ENCODE results near the gene PRDX3. TPM values are rescaled to one million over a fixed set of nuclear protein-coding genes. Genes with fewer than 3 reads are reported as not detected.

PRDX3 gene
- total RNA-seq, 1 donor from 2014 or later: 92.8 TPM

DNA sequence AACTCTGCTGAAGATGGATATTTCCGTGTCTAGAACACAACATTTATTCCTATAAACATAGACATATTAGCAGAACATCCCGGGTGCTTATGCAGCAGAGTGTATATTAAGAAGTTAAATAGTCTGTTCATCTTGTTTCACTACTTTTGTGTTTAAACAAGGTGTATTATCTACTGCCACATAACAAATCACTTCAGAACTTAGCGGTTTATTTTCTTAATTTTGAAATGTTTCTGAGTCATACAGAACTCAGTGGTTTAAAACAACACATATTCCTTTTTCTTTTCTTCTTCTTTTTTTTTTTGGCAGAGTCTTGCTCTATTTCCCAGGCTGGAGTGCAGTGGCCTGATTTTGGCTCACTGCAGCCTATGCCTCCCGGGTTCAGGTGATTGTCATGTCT is 48.9 kb downstream of the PRDX3 start:
- no peak for DNase-seq

DNA sequence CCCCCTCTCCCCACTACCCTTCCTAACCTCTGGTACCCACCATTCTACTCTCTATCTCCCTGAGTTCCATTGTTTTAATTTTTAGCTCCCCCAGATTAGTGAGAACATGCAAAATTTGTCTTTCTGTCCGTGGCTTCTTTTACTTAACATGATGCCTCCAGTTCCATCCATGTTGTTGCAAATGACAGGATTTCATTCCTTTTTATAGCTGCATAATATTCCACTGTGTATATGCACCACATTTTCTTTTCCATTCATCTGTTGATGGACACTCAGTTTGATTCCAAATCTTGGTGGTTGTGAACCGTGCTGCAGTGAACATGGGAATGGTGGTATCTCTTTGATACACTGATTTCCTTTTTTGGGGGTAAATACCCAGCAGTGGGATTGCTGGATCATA is 52.7 kb downstream of the PRDX3 start:
- no peak for DNase-seq

DNA sequence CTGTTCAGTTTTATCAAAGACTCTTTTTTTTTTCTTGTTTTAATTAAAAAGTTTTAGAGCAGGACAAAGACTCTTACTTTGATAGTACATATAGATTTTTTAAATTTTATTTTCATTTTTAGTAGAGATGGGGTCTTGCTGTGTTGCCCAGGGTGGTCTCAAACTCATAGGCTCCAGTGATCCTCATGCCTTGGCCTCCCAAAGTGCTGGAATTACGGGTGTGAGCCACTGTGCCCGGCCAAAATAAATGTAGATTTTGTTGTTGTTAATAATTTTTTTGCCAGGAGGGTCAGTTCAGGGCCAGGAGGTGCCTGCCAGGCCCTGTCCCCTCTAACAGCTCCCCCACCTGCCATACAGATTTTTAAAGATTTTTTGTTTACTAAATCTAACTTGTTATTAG is 57.7 kb downstream of the PRDX3 start:
- DNase-seq: no peak

DNA sequence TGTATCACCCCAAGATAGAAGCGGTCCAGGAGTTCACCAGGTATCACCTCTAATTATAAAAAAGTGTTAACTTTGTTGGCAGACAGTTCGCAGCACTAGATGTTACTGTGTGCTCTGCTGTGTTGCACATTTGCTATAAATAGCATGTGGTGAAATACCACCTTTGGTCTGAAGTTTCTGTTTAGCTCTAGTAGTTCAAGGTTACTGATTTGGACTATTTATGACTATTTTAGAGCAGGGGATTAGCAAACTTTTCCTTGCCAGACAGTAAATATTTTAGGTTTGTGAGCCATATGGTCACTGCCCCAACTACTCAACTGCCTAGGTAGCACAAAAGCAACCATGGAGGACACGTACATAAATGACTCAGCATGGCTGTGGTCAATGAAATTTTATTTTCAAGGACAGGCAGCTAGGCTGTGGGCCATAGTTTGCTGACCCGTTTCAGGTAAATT is 58.2 kb downstream of the PRDX3 start:
- DNase-seq: no peak

DNA sequence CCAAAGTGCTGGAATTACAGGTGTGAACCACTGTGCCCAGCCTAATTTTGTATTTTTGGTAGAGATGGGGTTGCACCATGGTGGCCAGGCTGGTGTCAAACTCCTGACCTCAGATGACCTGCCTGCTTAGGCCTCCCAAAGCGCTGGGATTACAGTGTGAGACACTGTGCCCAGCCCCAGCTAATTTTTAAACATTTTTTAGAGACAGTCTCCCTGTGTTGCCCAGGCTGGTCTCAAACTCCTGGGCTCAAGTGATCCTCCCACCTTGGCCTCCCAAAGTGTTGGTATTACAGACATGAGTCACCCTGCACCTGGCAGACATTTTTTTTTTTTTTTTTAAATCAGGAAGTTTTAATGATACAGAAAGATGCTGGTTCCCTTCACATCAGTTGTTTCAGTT is 59.2 kb downstream of the PRDX3 start:
- no peak for DNase-seq

DNA sequence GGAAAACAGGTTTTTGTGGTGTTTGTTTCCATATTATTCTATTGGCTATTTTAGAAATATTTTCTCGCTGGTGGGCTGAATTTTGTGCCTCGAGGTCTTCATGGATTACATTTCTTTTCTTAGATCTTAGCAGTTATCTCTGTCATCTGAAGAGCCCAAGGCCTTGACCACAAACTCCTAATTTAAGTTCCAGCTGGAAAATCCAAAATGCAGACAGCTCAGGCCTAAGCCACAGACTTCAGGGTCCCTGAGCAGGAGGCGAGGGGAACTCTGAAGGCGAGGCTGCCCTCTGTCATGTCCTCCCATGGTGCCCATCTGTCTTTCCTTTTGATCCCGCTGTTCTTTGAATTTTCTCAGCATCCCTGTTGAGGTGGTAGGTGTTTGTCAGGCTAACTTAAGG is 60.4 kb downstream of the PRDX3 start:
- DNase-seq: no peak

Small RNA genes within 50 kb of the gene (small RNA-seq; reads per million reads assigned to genes)
- gene RN7SL749P: not detected

Other genes starting within 250 kb of the PRDX3 start
- 4.8 TPM for gene NANOS1, start 149.1 kb downstream of the PRDX3 start, total RNA-seq
- gene EIF3A, start 98.0 kb downstream of the PRDX3 start, total RNA-seq: 81.6 TPM
- 53.7 TPM for gene DENND10, start 74.7 kb downstream of the PRDX3 start, total RNA-seq
- 22.6 TPM for gene SFXN4, start 13.1 kb downstream of the PRDX3 start, total RNA-seq
- gene GRK5, start 28.8 kb upstream of the PRDX3 start, total RNA-seq: 17.3 TPM